ENCODE results near the gene PRR13. TPM values are rescaled to one million over a fixed set of nuclear protein-coding genes. Genes with fewer than 3 reads are reported as not detected.
A peak's percentile ranks its signal among the peaks of the same experiment; 100 is the strongest.

The PRR13 gene
- total RNA-seq, 1 donor from 2014 or later, result 198 TPM

- no peak overlapping the region for H3K27ac Mint-ChIP-seq
- intact Hi-C loops (cut with micrococcal nuclease), result no loop called here
- no peak overlapping the region for H3K4me3 Mint-ChIP-seq (ENCODE audit: low read depth)
- no peaks in the 10 kb centered on the region for H3K27me3 Mint-ChIP-seq (ENCODE audit: low read depth)
- no peaks in the 10 kb centered on the region for H3K4me1 Mint-ChIP-seq (ENCODE audit: low read depth)
- H3K36me3 Mint-ChIP-seq (ENCODE audit: low read depth), result peaks cover 78% of the 10 kb centered on the region
- no peaks in the 10 kb centered on the region for H3K9me3 Mint-ChIP-seq
- no peak for DNase-seq (ENCODE audit: low spot score)
These were observed 40.5 kb downstream of the PRR13 start for GRCh38 chr12:53481939-53482586.

DNA sequence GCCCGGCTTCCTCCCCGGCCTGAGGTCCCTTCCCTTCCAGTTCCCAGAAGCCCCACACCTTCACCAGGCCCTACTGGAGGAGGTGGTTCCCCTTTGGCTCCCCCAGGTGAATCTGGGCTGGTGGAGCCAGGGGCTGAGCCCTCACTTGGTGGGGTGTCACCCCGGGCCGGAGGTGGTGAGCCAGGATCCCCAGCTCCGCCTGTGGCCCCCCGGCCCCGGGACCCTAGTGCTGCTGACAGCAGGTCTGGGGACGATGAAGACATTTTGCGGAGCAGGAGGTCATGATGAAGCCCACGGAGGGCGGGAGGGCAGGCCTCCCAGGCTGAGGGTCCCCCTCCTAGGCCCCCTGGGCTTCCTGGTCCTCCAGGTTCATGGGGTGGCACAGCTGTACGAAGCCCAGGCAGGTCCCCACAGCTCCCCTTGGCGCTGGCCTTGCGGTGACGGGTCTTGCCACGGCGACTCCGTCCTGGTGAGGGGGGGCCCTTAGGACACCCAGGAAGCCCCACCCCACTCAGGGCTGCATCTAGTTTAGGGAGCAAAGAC is 41.2 kb downstream of the PRR13 start:
- DNase-seq (ENCODE audit: low spot score), result no peak
- H3K9me3 Mint-ChIP-seq, result no peaks in the 10 kb centered on the region
- H3K36me3 Mint-ChIP-seq (ENCODE audit: low read depth), result peaks cover 78% of the 10 kb centered on the region
- intact Hi-C loops (cut with micrococcal nuclease), result no loop called here
- no peak overlapping the region for H3K27ac Mint-ChIP-seq
- H3K4me1 Mint-ChIP-seq (ENCODE audit: low read depth), result no peaks in the 10 kb centered on the region
- H3K4me3 Mint-ChIP-seq (ENCODE audit: low read depth), result no peak overlapping the region
- H3K27me3 Mint-ChIP-seq (ENCODE audit: low read depth), result no peaks in the 10 kb centered on the region

DNA sequence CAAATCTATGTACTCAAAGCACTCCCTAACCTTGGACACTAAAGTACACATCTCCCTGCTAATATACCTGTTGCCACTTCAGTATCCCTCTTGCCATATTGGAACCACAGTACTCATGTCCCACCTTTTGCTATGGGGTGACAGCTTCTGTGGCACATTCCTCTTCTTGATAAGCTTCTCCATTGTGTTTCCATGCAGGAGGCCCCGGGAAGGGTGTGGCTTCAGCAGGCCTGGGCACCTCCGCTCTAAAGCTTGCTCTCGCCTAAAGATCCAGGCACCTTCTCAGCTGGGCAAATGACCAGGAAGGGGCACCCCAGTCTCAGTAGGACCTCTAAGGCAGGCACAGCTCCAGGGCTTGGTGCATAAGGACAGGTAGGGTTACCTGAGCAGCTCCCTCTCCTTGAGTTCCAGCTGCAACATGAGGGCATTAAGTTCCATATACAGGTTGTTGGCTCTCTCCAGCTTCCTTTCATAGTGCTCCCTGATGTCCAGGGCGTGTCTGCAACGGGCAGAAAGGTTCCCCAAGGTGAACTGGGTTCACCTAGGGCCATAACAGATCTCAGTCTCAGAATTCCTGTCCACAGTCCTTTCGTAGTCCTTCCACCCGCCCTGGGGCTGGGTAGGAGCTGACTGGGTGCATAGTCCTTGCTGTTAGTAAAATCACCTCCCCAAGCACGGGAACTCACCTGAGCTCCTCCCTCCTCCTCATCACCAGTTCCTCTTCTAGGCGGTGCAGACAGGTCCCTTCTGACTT is 41.9 kb downstream of the PRR13 start:
- no peak for DNase-seq (ENCODE audit: low spot score)
- intact Hi-C loops (cut with micrococcal nuclease), result no loop called here
- H3K27me3 Mint-ChIP-seq (ENCODE audit: low read depth), result no peaks in the 10 kb centered on the region
- no peaks in the 10 kb centered on the region for H3K9me3 Mint-ChIP-seq
- H3K27ac Mint-ChIP-seq, result peak overlapping the region; percentile 36
- no peaks in the 10 kb centered on the region for H3K4me1 Mint-ChIP-seq (ENCODE audit: low read depth)
- no peak overlapping the region for H3K4me3 Mint-ChIP-seq (ENCODE audit: low read depth)
- peaks cover 73% of the 10 kb centered on the region for H3K36me3 Mint-ChIP-seq (ENCODE audit: low read depth)

DNA sequence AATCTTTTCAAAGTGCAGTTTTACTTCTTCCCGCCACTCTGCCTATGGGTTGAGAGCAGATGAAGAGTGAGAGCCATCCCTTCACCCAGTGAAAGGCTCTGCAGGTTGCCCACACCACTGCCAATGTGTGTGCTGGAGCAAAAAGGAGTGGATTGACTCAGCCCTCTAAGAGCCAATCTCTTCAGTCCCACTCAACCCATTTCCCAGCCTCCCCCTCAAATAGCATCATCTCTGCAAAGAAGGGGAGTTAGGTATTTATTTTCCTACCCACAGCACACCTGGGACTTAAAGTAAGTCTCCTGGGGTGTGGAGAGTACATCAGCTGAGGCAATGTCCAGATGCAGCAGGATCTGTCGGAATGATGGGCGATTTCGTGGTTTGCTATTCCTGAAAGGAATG is 42.4 kb downstream of the PRR13 start:
- H3K36me3 Mint-ChIP-seq (ENCODE audit: low read depth), result peaks cover 68% of the 10 kb centered on the region

GRCh38 chr12:53484686-53485575 is 43.4 kb downstream of the PRR13 start:
- Mint-ChIP-seq H3K4me3 (ENCODE audit: low read depth) (no peak overlapping the region), H3K27ac (no peak overlapping the region), H3K4me1 (ENCODE audit: low read depth) (no peaks in the 10 kb centered on the region), H3K36me3 (ENCODE audit: low read depth) (peaks cover 62% of the 10 kb centered on the region), H3K9me3 (no peaks in the 10 kb centered on the region), H3K27me3 (ENCODE audit: low read depth) (no peaks in the 10 kb centered on the region)
- intact Hi-C loops (cut with micrococcal nuclease), result no loop called here
- DNase-seq (ENCODE audit: low spot score), result no peak

More for the DNA sequence above, 42.4 kb downstream of the PRR13 start:
- intact Hi-C loops (cut with micrococcal nuclease), result no loop called here
- H3K27ac Mint-ChIP-seq, result peak overlapping the region; percentile 36
- no peaks in the 10 kb centered on the region for H3K9me3 Mint-ChIP-seq
- no peak for DNase-seq (ENCODE audit: low spot score)
- no peak overlapping the region for H3K4me3 Mint-ChIP-seq (ENCODE audit: low read depth)
- H3K27me3 Mint-ChIP-seq (ENCODE audit: low read depth), result no peaks in the 10 kb centered on the region
- H3K4me1 Mint-ChIP-seq (ENCODE audit: low read depth), result no peaks in the 10 kb centered on the region

- no peaks in the 10 kb centered on the region for H3K27me3 Mint-ChIP-seq (ENCODE audit: low read depth)
- no peak for DNase-seq (ENCODE audit: low spot score)
- no peak overlapping the region for H3K4me3 Mint-ChIP-seq (ENCODE audit: low read depth)
- no peak overlapping the region for H3K27ac Mint-ChIP-seq
- H3K4me1 Mint-ChIP-seq (ENCODE audit: low read depth), result no peaks in the 10 kb centered on the region
- H3K9me3 Mint-ChIP-seq, result no peaks in the 10 kb centered on the region
- intact Hi-C loops (cut with micrococcal nuclease), result no loop called here
- peaks cover 55% of the 10 kb centered on the region for H3K36me3 Mint-ChIP-seq (ENCODE audit: low read depth)
These were observed 44.6 kb downstream of the PRR13 start for GRCh38 chr12:53485955-53486735.

- intact Hi-C loops (cut with micrococcal nuclease), result no loop called here
- H3K27me3 Mint-ChIP-seq (ENCODE audit: low read depth), result no peaks in the 10 kb centered on the region
- H3K27ac Mint-ChIP-seq, result no peak overlapping the region
- no peaks in the 10 kb centered on the region for H3K9me3 Mint-ChIP-seq
- no peak overlapping the region for H3K4me3 Mint-ChIP-seq (ENCODE audit: low read depth)
- H3K36me3 Mint-ChIP-seq (ENCODE audit: low read depth), result peaks cover 49% of the 10 kb centered on the region
- H3K4me1 Mint-ChIP-seq (ENCODE audit: low read depth), result no peaks in the 10 kb centered on the region
- no peak for DNase-seq (ENCODE audit: low spot score)
These were observed 45.4 kb downstream of the PRR13 start for GRCh38 chr12:53486736-53487487.

DNA sequence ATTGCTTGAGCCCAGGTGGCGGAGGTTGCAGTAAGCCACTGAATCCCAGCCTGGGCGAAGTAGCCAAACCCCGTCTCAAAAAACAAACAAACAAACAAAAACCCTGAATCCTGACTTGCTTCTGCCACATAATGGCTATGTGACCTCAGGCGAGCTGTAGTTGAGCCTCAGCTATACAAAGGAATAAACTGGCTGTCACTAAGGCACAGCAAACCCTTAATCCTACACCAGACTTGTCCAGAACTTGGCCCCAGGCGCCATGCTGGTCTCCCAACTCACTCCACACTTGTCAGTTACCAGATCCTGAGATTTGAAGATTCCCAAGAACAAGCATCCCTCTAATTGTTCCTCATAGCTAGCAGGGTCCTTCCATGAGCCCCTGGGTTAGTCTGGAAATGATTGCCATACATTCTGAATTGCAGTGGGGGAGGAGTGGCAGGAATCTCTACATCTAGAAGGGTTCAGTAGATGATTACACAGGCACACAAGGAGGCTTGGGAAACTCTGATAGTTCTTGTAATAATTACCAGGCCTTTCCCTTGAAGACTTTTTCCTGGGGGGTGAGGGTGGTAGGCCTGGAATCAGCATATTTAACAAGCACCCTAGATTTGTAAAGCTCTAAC is 47.8 kb downstream of the PRR13 start:
- H3K27me3 Mint-ChIP-seq (ENCODE audit: low read depth), result no peaks in the 10 kb centered on the region
- intact Hi-C loops (cut with micrococcal nuclease), result no loop called here
- H3K27ac Mint-ChIP-seq, result no peak overlapping the region
- no peak overlapping the region for H3K4me3 Mint-ChIP-seq (ENCODE audit: low read depth)
- no peak for DNase-seq (ENCODE audit: low spot score)
- no peaks in the 10 kb centered on the region for H3K9me3 Mint-ChIP-seq
- peaks cover 28% of the 10 kb centered on the region for H3K36me3 Mint-ChIP-seq (ENCODE audit: low read depth)
- peaks cover 11% of the 10 kb centered on the region for H3K4me1 Mint-ChIP-seq (ENCODE audit: low read depth)

GRCh38 chr12:53492188-53492587 is 50.7 kb downstream of the PRR13 start:
- Mint-ChIP-seq H3K36me3 (ENCODE audit: low read depth) (peaks cover 11% of the 10 kb centered on the region), H3K9me3 (no peaks in the 10 kb centered on the region), H3K27me3 (ENCODE audit: low read depth) (no peaks in the 10 kb centered on the region), H3K4me3 (ENCODE audit: low read depth) (peak overlapping the region; percentile 73), H3K27ac (no peak overlapping the region), H3K4me1 (ENCODE audit: low read depth) (peaks cover 11% of the 10 kb centered on the region)
- intact Hi-C loops (cut with micrococcal nuclease), result loop anchor here (2.0 kb wide), 1 partner anchor 13 kb away; no protein-coding TSS in a partner anchor
- no peak for DNase-seq (ENCODE audit: low spot score)

DNA sequence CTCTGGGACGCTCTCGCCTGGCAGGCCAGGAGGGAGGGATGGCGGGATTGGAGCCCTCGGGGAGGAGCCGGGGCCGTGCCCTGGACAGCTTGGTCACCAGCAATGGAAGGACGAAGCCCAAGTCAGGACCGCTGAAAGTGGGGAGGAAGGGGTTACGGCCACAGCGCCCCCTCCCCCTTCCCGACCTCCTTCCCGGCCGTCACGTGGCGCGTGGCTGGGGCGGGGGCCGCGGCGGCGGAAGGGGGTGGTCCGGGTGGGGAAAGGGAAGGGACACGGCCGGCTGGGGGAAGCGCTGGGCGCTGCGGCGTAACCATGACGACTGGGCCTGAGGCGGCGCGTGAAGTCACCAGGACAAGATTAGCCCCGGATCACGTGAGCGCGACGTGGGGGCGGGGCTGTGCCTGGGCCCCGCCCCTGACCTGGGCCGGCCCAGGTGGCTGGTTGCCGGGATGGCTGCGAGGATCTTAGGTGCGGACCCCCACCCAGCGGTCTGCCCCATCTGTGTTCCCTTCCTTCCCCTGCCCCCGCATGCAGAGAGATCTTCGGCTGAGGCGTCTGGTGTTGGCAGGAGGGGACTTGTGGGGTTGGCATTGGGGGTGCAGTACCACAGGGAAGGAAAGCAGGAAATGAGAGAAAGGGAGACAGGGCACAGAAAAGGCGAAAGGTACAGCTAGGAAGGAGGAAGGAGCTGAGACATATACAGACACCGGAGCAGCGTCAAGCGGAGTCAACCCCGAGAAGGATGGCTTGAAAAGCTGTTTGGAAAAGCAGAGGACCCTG is 51.5 kb downstream of the PRR13 start:
- no peaks in the 10 kb centered on the region for H3K27me3 Mint-ChIP-seq (ENCODE audit: low read depth)
- H3K27ac Mint-ChIP-seq, result peak overlapping the region; percentile 51
- H3K9me3 Mint-ChIP-seq, result no peaks in the 10 kb centered on the region
- peaks cover 17% of the 10 kb centered on the region for H3K4me1 Mint-ChIP-seq (ENCODE audit: low read depth)
- peaks cover 6% of the 10 kb centered on the region for H3K36me3 Mint-ChIP-seq (ENCODE audit: low read depth)
- intact Hi-C loops (cut with micrococcal nuclease), result loop anchor here (1.0 to 2.0 kb wide), 2 partner anchors 8 to 14 kb away; partner anchors contain the start of gene TARBP2
- H3K4me3 Mint-ChIP-seq (ENCODE audit: low read depth), result peak overlapping the region; percentile 89
- peak; percentile 82 for DNase-seq (ENCODE audit: low spot score)
